GM20000 (cell line): ENCODE measurements around the gene LUZP1.

ENCODE experiments used
- DNase-seq: peaks from one replicate; pipeline ENCODE4 v3.0.0; 2012; ENCODE audit warnings: low spot score
- CTCF ChIP-seq: IDR thresholded peaks from 2 replicates; pipeline ENCODE4 v1.5.1; 2012; ENCODE audit warnings: mild to moderate bottlenecking, control low read depth; ENCODE audit errors: extremely low read depth, missing control alignments

LUZP1 gene

GRCh38 chr1:23057301-23057700, 111.4 kb downstream of the LUZP1 start:
- no peak for TF ChIP-seq CTCF
- DNase-seq = no peak

GRCh38 chr1:23051290-23051909, 117.3 kb downstream of the LUZP1 start:
- no peak for TF ChIP-seq CTCF
- no peak for DNase-seq

GRCh38 chr1:23050201-23050600, 118.5 kb downstream of the LUZP1 start:
- no peak for DNase-seq
- TF ChIP-seq CTCF = no peak

- TF ChIP-seq CTCF = no peak
- no peak for DNase-seq
Observed at GRCh38 chr1:23044035-23044434, 124.6 kb downstream of the LUZP1 start.

- TF ChIP-seq CTCF = no peak
- DNase-seq = no peak
Observed at GRCh38 chr1:23040509-23040908, 128.1 kb downstream of the LUZP1 start.

- DNase-seq = no peak
- TF ChIP-seq CTCF = no peak
Observed at GRCh38 chr1:23039308-23039826, 129.3 kb downstream of the LUZP1 start.

- TF ChIP-seq CTCF = no peak
- DNase-seq = no peak
Observed at GRCh38 chr1:23037081-23037740, 131.4 kb downstream of the LUZP1 start.
